GM12878 (cell line): ENCODE results near the gene MKRN1. TPM values are rescaled to one million over a fixed set of nuclear protein-coding genes. Genes with fewer than 3 reads are reported as not detected.

Experiments used
- ATAC-seq: fragments of 200-7000 bp; cut with Tn5 transposase; 3 replicates; pipeline ENCODE4 v1.9.1; 2020; ENCODE audit warnings: mild to moderate bottlenecking, moderate library complexity
- BruUV-seq: library from RNA; stranded (reverse); fragments of 400-500 nt; replicated peaks from 2 replicates; lab custom pipeline; 2021; lab: Mats Ljungman, UMichigan
- CTCF ChIA-PET: fragments of 300-600 bp; sonication (Branson Sonifier 250); formaldehyde crosslinking; extraction: SDS; loops from one replicate; lab custom pipeline; 2021; ENCODE audit warnings: inconsistent platforms; lab: Yijun Ruan, JAX
- POLR2A ChIA-PET: fragments of 350-600 bp; formaldehyde crosslinking; extraction: SDS; loops from one replicate; lab custom pipeline; 2021; ENCODE audit warnings: inconsistent platforms; lab: Charles Lee
- RAD21 ChIA-PET: fragments of 300-600 bp; sonication (Branson Sonifier 250); formaldehyde crosslinking; loops from one replicate; lab custom pipeline; 2023; ENCODE audit warnings: antibody characterized with exemption; ENCODE audit not compliant: unreplicated experiment; lab: Charles Lee
- SMC1A ChIA-PET: fragments of 300-600 bp; sonication (Branson Sonifier 250); formaldehyde crosslinking; loops from one replicate; lab custom pipeline; 2023; ENCODE audit not compliant: unreplicated experiment, uncharacterized antibody; lab: Charles Lee
- DNase-seq: peaks from one replicate; pipeline ENCODE4 v3.0.0-alpha.2; 2011; ENCODE audit warnings: low read depth, low spot score
- FAIRE-seq: peaks from 3 replicates; lab custom pipeline; 2011; peaks lifted over from hg19 to GRCh38; lab: Jason Lieb, UNC
- H2AFZ ChIP-seq: 2 replicates; pipeline ENCODE4 v1.6.0; 2011; ENCODE audit warnings: low read depth, low read length, control low read depth; ENCODE audit not compliant: control insufficient read depth
- H3K27ac ChIP-seq: 2 replicates; pipeline ENCODE4 v1.5.1; 2011; ENCODE audit warnings: control low read depth; ENCODE audit not compliant: control insufficient read depth, insufficient read depth
- H3K27me3 ChIP-seq, 2 experiments: replicated peaks in 1 of 2; 2 replicates each; pipeline versions ENCODE4 v1.6.0 to v1.6.1; 2011; ENCODE audit warnings: low read length in 1 of 2; ENCODE audit not compliant: control insufficient read depth in 2 of 2, insufficient read depth in 2 of 2
- H3K36me3 ChIP-seq, 2 experiments: 2 replicates each; pipeline ENCODE4 v1.5.1; 2011; ENCODE audit warnings: low read length in 1 of 2; ENCODE audit not compliant: control insufficient read depth in 2 of 2, insufficient read depth in 2 of 2
- H3K4me1 ChIP-seq: 2 replicates; pipeline ENCODE4 v1.6.1; 2011; ENCODE audit warnings: mild to moderate bottlenecking, low read length, moderate library complexity, mixed read lengths; ENCODE audit not compliant: control insufficient read depth, insufficient read depth
- H3K4me2 ChIP-seq: 2 replicates; pipeline ENCODE4 v1.6.0; 2011; ENCODE audit warnings: control low read depth; ENCODE audit not compliant: control insufficient read depth, insufficient read depth
- H3K4me3 ChIP-seq: fragments of 200-600 bp; sonication (generic); 2 replicates; pipeline ENCODE4 v1.5.1; 2016
- H3K79me2 ChIP-seq: 2 replicates; pipeline ENCODE4 v1.6.0; 2011; ENCODE audit warnings: low read length; ENCODE audit not compliant: control insufficient read depth, insufficient read depth
- H3K9ac ChIP-seq: 2 replicates; pipeline ENCODE4 v1.8.0; 2011; ENCODE audit warnings: low read length, control low read depth, mixed read lengths; ENCODE audit not compliant: control insufficient read depth, insufficient read depth
- H3K9me3 ChIP-seq: replicated peaks from 3 replicates; pipeline ENCODE4 v1.5.1; 2011; ENCODE audit warnings: mild to moderate bottlenecking, low read length; ENCODE audit not compliant: control insufficient read depth, insufficient read depth
- H4K20me1 ChIP-seq: 2 replicates; pipeline ENCODE4 v1.6.0; 2011; ENCODE audit not compliant: control insufficient read depth, insufficient read depth
- ASH2L ChIP-seq: fragments of 300-600, 200-600 bp; sonication (generic); IDR thresholded peaks from 2 replicates; pipeline ENCODE4 v1.6.1; 2017; ENCODE audit warnings: low read depth, mild to moderate bottlenecking, borderline replicate concordance
- BHLHE40 ChIP-seq, 2 experiments: fragments of 450-650 bp in 1 of 2; IDR thresholded peaks; 2 replicates each; pipeline ENCODE4 v1.6.1; 2011 to 2017; ENCODE audit warnings: low read depth in 2 of 2, borderline replicate concordance in 1 of 2, improper control_type of control experiment in 1 of 2, low read length in 1 of 2, mild to moderate bottlenecking in 1 of 2
- BMI1 ChIP-seq: fragments of 450-650 bp; IDR thresholded peaks from 2 replicates; pipeline ENCODE4 v1.6.1; 2016; ENCODE audit warnings: mild to moderate bottlenecking, moderate library complexity, borderline replicate concordance
- CBX5 ChIP-seq: sonication (generic); IDR thresholded peaks from 2 replicates; pipeline ENCODE4 v1.6.1; 2016; ENCODE audit warnings: low read depth, moderate library complexity, mild to moderate bottlenecking, inconsistent platforms
- CEBPB ChIP-seq, 2 experiments: fragments of 150-350 bp in 1 of 2; IDR thresholded peaks; 2 replicates each; pipeline ENCODE4 v1.6.1; 2012 to 2014; ENCODE audit warnings: low read depth in 2 of 2, low read length in 2 of 2, borderline replicate concordance in 1 of 2, inconsistent platforms in 1 of 2
- ESRRA ChIP-seq: IDR thresholded peaks from 2 replicates; pipeline ENCODE4 v1.6.1; 2012; ENCODE audit warnings: mild to moderate bottlenecking, low read length, improper control_type of control experiment
- GABPA ChIP-seq: IDR thresholded peaks from 2 replicates; pipeline ENCODE4 v1.6.1; 2014; ENCODE audit warnings: antibody characterized with exemption, low read depth, mild to moderate bottlenecking, inconsistent platforms
- NBN ChIP-seq: fragments of 450-650 bp; IDR thresholded peaks from 2 replicates; pipeline ENCODE4 v1.6.1; 2016
- NFYA ChIP-seq: IDR thresholded peaks from 2 replicates; pipeline ENCODE4 v1.6.1; 2011; ENCODE audit warnings: low read depth, mild to moderate bottlenecking, low read length, improper control_type of control experiment, borderline replicate concordance
- POLR2AphosphoS2 ChIP-seq: IDR thresholded peaks from 2 replicates; pipeline ENCODE4 v1.6.1; 2011; ENCODE audit warnings: low read depth, mild to moderate bottlenecking, low read length, improper control_type of control experiment, moderate library complexity
- POU2F2 ChIP-seq: IDR thresholded peaks from 3 replicates; pipeline ENCODE4 v1.6.1; 2011; ENCODE audit warnings: low read depth, mild to moderate bottlenecking, low read length, borderline replicate concordance
- SIN3A ChIP-seq: IDR thresholded peaks from 2 replicates; pipeline ENCODE4 v1.6.1; 2012; ENCODE audit warnings: low read depth, low read length, improper control_type of control experiment
- SMAD1 ChIP-seq: fragments of 450-650 bp; IDR thresholded peaks from 2 replicates; pipeline ENCODE4 v1.6.1; 2018; ENCODE audit warnings: mild to moderate bottlenecking, low read depth; ENCODE audit not compliant: partially characterized antibody
- SMAD5 ChIP-seq: IDR thresholded peaks from 2 replicates; pipeline ENCODE4 v1.6.1; 2016; ENCODE audit warnings: antibody characterized with exemption, low read depth
- TCF3 ChIP-seq: IDR thresholded peaks from 2 replicates; pipeline ENCODE4 v1.6.1; 2012; ENCODE audit warnings: low read depth, mild to moderate bottlenecking, low read length, borderline replicate concordance; ENCODE audit not compliant: insufficient read depth
- ZZZ3 ChIP-seq: IDR thresholded peaks from 2 replicates; pipeline ENCODE4 v1.6.1; 2011; ENCODE audit warnings: low read depth; ENCODE audit not compliant: control insufficient read depth, insufficient read length
- WGBS: methylation state at CpG from one replicate; pipeline ENCODE4 v1.1.6; 2016; ENCODE audit warnings: low lambda C conversion rate; ENCODE audit not compliant: insufficient replicate concordance, insufficient coverage; ENCODE audit errors: missing lambda C conversion rate; 5-methylcytosine and 5-hydroxymethylcytosine counted together
- in situ Hi-C: fragments of 300-500 bp; cut with MboI; formaldehyde crosslinking; loops from 9 replicates; pipeline ENCODE4 v1.14.3; 2018; ENCODE audit warnings: mixed read lengths
- intact Hi-C: fragments of 100-400 bp; cut with micrococcal nuclease; formaldehyde crosslinking; loops from one replicate; pipeline ENCODE4 v1.14.2; 2022; ENCODE audit not compliant: unreplicated experiment
- polyA plus RNA-seq, 11 experiments: library from polyadenylated mRNA; depleted of rRNA in 4 of 11; unstranded in 6 of 11; stranded (reverse) in 5 of 11; fragments of >200 nt; fragmentation: Nextera tagmentation in 4 of 11; fragmentation: Illumina TruSeq in 1 of 11; extraction: Ambion mirVana in 4 of 11; extraction: Trizol in 1 of 11; gene quantifications; 1 replicate in 1 of 11; 2 replicates in 10 of 11; pipeline versions ENCODE4 v1.2.1 to v1.2.3, GENCODE V29; 2011 to 2016; ENCODE audit warnings: inconsistent platforms in 2 of 11, missing spikeins in 2 of 11, low read depth in 1 of 11
- total RNA-seq, 4 experiments: library from RNA; depleted of rRNA in 3 of 4; stranded (reverse); fragments of >200 nt in 3 of 4; fragmentation: Illumina TruSeq in 1 of 4; extraction: Trizol in 1 of 4; gene quantifications; 2 replicates each; pipeline versions ENCODE4 v1.2.1 to v1.2.3, GENCODE V29; 2013 to 2021
- TF ChIP-seq, protein P1 (sequence below): IDR thresholded peaks from 2 replicates; pipeline ENCODE4 v1.6.1; 2012; ENCODE audit warnings: low read depth, low read length, improper control_type of control experiment
- TF ChIP-seq, protein P2 (sequence below): fragments of 450-650 bp; formaldehyde crosslinking; IDR thresholded peaks from 2 replicates; pipeline ENCODE4 v1.5.0; 2022; ENCODE audit warnings: mild to moderate bottlenecking, missing genetic modification characterization

The MKRN1 gene
- total and polyA plus RNA-seq, 10 of the 15 experiments (the other 5 are each of a cell fraction or from before 2014, with no cell fraction given) = 19.1 to 61.3 (median 50.6) TPM

GRCh38 chr7:140521421-140521820 is 42.1 kb upstream of the MKRN1 start (continued):
- TF ChIP-seq, protein P1, sequence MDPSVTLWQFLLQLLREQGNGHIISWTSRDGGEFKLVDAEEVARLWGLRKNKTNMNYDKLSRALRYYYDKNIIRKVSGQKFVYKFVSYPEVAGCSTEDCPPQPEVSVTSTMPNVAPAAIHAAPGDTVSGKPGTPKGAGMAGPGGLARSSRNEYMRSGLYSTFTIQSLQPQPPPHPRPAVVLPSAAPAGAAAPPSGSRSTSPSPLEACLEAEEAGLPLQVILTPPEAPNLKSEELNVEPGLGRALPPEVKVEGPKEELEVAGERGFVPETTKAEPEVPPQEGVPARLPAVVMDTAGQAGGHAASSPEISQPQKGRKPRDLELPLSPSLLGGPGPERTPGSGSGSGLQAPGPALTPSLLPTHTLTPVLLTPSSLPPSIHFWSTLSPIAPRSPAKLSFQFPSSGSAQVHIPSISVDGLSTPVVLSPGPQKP = no peak
- TF ChIP-seq POLR2AphosphoS2 (no peak), BHLHE40 (IDR thresholded peaks at IDR 0.05; ENCODE audit: borderline replicate concordance in 1 of 2, low read depth in 2 of 2, low read length in 1 of 2) (no peak)

GRCh38 chr7:140519007-140519399 is 39.7 kb upstream of the MKRN1 start:
- no TSS peak for BruUV-seq
- no peak for DNase-seq
- no peaks in the 10 kb centered on the region for H3K4me1 ChIP-seq
- no peak overlapping the region for H3K4me2 ChIP-seq
- no peaks in the 10 kb centered on the region for H3K9me3 ChIP-seq
- H2AFZ ChIP-seq = no peak overlapping the region
- intact Hi-C loops = loop anchor here (2.0 to 5.0 kb wide), 2 partner anchors 494 to 1013 kb away; no protein-coding TSS in a partner anchor
- RAD21 ChIA-PET = no interaction called here
- no peak for FAIRE-seq
- ATAC-seq = no peak
- POLR2A ChIA-PET = no interaction called here
- 17% methylated on average over 7 of the region's 7 CpGs for WGBS
- H3K4me3 ChIP-seq = no peak overlapping the region
- SMC1A ChIA-PET = interaction anchor here (1.2 kb wide), 1 partner anchor 131 kb away, joined by 4 read pairs; no protein-coding TSS in a partner anchor
- H3K9ac ChIP-seq = no peak overlapping the region
- CTCF ChIA-PET = interaction anchor here (0.7 to 1.6 kb wide), 2 partner anchors 17 to 134 kb away, joined by 4 to 12 read pairs; no protein-coding TSS in a partner anchor
- H3K36me3 ChIP-seq = no peaks in the 10 kb centered on the region
- H3K79me2 ChIP-seq = no peaks in the 10 kb centered on the region
- no peaks in the 10 kb centered on the region for H4K20me1 ChIP-seq
- in situ Hi-C loops = loop anchor here (5.0 to 10.0 kb wide), 2 partner anchors 138 to 486 kb away; no protein-coding TSS in a partner anchor
- H3K27ac ChIP-seq = no peak overlapping the region
- no peaks in the 10 kb centered on the region; a peak in 2 of 4 replicates for H3K27me3 ChIP-seq
- no peak for TF ChIP-seq CBX5
- no peak for TF ChIP-seq BMI1
- TF ChIP-seq, protein P2, sequence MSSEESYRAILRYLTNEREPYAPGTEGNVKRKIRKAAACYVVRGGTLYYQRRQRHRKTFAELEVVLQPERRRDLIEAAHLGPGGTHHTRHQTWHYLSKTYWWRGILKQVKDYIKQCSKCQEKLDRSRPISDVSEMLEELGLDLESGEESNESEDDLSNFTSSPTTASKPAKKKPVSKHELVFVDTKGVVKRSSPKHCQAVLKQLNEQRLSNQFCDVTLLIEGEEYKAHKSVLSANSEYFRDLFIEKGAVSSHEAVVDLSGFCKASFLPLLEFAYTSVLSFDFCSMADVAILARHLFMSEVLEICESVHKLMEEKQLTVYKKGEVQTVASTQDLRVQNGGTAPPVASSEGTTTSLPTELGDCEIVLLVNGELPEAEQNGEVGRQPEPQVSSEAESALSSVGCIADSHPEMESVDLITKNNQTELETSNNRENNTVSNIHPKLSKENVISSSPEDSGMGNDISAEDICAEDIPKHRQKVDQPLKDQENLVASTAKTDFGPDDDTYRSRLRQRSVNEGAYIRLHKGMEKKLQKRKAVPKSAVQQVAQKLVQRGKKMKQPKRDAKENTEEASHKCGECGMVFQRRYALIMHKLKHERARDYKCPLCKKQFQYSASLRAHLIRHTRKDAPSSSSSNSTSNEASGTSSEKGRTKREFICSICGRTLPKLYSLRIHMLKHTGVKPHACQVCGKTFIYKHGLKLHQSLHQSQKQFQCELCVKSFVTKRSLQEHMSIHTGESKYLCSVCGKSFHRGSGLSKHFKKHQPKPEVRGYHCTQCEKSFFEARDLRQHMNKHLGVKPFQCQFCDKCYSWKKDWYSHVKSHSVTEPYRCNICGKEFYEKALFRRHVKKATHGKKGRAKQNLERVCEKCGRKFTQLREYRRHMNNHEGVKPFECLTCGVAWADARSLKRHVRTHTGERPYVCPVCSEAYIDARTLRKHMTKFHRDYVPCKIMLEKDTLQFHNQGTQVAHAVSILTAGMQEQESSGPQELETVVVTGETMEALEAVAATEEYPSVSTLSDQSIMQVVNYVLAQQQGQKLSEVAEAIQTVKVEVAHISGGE (CRISPR knock-in tag) = no peak
- TF ChIP-seq TCF3 = no peak
- TF ChIP-seq ASH2L = no peak
- no peak for TF ChIP-seq SIN3A
- no peak for TF ChIP-seq SMAD1
- no peak for TF ChIP-seq POU2F2
- TF ChIP-seq ZZZ3 = no peak
- no peak for TF ChIP-seq NBN
- TF ChIP-seq SMAD5 = no peak
- no peak for TF ChIP-seq ESRRA
- TF ChIP-seq GABPA = no peak
- TF ChIP-seq NFYA = no peak
- TF ChIP-seq CEBPB (IDR thresholded peaks at IDR 0.05; ENCODE audit: borderline replicate concordance in 1 of 2, low read depth in 2 of 2, low read length in 2 of 2) = no peak
